Measurements from ENCODE around the gene ASB8. TPM values are rescaled to one million over a fixed set of nuclear protein-coding genes. Genes with fewer than 3 reads are reported as not detected.
A peak's percentile ranks its signal among the peaks of the same experiment; 100 is the strongest.

ASB8 gene
- total and polyA plus RNA-seq, 10 donors, result 15.7 to 48.8 (median 38.7) TPM

GRCh38 chr12:48187916-48188695, 30.8 kb upstream of the ASB8 start:
- no peak for DNase-seq
- Histone ChIP-seq H3K9me3 (no peaks in the 10 kb centered on the region), H3K27me3 (replicated peaks in 1 of 7) (peaks cover 0 to 29% (median 20%) of the 10 kb centered on the region in 7 donors), H3K4me3 (no peak overlapping the region), H3K4me1 (peaks cover 0 to 42% (median 22%) of the 10 kb centered on the region in 6 donors), H3K27ac (no peak overlapping the region), H3K36me3 (no peaks in the 10 kb centered on the region)
- WGBS, 5 donors, result 85 to 89% (median 88%) methylated on average over 10 of the region's 10 CpGs
- TF ChIP-seq, protein P1, sequence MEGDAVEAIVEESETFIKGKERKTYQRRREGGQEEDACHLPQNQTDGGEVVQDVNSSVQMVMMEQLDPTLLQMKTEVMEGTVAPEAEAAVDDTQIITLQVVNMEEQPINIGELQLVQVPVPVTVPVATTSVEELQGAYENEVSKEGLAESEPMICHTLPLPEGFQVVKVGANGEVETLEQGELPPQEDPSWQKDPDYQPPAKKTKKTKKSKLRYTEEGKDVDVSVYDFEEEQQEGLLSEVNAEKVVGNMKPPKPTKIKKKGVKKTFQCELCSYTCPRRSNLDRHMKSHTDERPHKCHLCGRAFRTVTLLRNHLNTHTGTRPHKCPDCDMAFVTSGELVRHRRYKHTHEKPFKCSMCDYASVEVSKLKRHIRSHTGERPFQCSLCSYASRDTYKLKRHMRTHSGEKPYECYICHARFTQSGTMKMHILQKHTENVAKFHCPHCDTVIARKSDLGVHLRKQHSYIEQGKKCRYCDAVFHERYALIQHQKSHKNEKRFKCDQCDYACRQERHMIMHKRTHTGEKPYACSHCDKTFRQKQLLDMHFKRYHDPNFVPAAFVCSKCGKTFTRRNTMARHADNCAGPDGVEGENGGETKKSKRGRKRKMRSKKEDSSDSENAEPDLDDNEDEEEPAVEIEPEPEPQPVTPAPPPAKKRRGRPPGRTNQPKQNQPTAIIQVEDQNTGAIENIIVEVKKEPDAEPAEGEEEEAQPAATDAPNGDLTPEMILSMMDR (IDR thresholded peaks at IDR 0.05 in 8 of 11, conservative IDR thresholded peaks at IDR 0.05 in 3 of 11), result peak in 1 of 11 experiments; percentile 13
- no peak for TF ChIP-seq POLR2AphosphoS5 (IDR thresholded peaks at IDR 0.05)
- intact Hi-C loops (cut with DNase I; ENCODE audit: low total_unique reads), result loop anchor here (10.0 kb wide), 1 partner anchor 267 kb away; no protein-coding TSS in a partner anchor

DNA sequence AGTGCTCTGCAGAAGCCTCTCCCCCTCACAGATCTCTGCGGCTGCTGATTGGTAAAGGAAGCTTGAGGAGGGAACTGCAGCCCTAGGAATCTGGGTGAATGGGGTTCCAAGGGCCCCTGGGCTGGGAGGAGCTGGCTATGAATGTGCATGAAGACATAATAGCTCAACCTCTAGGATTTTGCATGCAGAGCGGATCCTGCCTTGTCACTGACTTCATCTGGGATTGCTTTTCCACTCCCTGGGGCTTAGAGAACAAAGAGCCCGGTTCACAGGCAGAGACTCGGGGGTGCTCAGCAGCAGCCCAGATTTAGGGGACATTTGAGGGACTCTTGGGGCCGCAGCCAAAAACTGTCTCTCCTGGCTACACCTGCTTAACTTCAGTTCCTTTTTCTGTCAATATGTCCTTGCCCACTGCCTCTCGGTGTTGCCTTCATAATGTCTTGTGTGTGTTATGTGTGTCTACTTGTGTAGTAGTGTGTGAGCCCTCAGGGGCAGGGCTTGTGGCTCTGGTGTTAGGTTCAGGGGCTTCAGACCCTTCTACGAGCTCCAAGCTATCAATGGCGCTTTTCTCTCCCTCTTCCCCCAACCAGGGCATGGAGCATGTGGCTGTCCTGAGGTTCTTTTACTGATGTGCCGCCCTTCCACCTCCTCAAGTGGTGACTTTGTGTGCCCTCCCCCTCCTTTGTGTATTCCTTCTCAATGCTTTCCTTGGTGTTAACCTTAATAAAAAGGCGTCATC, 28.0 kb upstream of the ASB8 start:
- Histone ChIP-seq H3K4me1 (peaks cover 0 to 48% (median 28%) of the 10 kb centered on the region in 6 donors), H3K27ac (no peak overlapping the region), H3K27me3 (replicated peaks in 1 of 7) (peaks cover 0 to 53% (median 20%) of the 10 kb centered on the region in 7 donors), H3K36me3 (no peaks in the 10 kb centered on the region), H3K9me3 (no peaks in the 10 kb centered on the region), H3K4me3 (peak overlapping the region in 2 of 8 donors; percentile 62 to 92)
- TF ChIP-seq POLR2A (IDR thresholded peaks at IDR 0.05), result no peak
- no peak for TF ChIP-seq POLR2AphosphoS5 (IDR thresholded peaks at IDR 0.05)
- TF ChIP-seq, protein P1 (IDR thresholded peaks at IDR 0.05 in 8 of 11, conservative IDR thresholded peaks at IDR 0.05 in 3 of 11), result no peak
- WGBS, 5 donors, result 63 to 71% (median 69%) methylated on average over 10 of the region's 10 CpGs
- DNase-seq, result no peak
- intact Hi-C loops (cut with DNase I; ENCODE audit: low total_unique reads), result loop anchor here (10.0 kb wide), 1 partner anchor 269 kb away; no protein-coding TSS in a partner anchor

DNA sequence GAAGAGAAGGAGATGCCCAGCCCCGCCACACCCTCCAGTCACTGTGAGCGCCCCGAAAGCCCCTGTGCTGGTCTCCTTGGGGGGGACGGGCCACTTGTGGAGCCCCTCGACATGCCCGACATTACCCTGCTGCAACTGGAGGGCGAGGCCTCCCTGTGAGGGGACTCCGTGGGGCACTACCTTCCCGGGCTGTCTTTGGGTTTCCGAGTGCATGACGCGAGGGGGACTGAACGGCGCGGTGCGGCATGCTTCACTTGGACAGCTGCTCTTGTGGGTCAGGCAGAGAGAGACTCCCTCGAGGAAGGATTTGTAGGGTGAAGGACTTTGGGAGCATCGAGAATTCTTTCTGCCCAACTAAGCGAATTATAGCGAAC, 27.2 kb upstream of the ASB8 start:
- peaks cover 0 to 43% (median 28%) of the 10 kb centered on the region in 6 donors for H3K4me1 ChIP-seq
- no peaks in the 10 kb centered on the region for H3K36me3 ChIP-seq
- intact Hi-C loops (cut with DNase I; ENCODE audit: low total_unique reads), result loop anchor here (10.0 kb wide), 1 partner anchor 270 kb away; no protein-coding TSS in a partner anchor
- WGBS, 5 donors, result 11 to 19% (median 14%) methylated on average over 17 to 20 of the region's 20 CpGs
- peaks cover 0 to 60% (median 20%) of the 10 kb centered on the region in 7 donors for H3K27me3 ChIP-seq (replicated peaks in 1 of 7)
- no peaks in the 10 kb centered on the region for H3K9me3 ChIP-seq
- H3K27ac ChIP-seq, result no peak overlapping the region
- DNase-seq, result no peak
- peak overlapping the region in 7 of 8 donors; percentile 62 to 97 (median 92) for H3K4me3 ChIP-seq
- TF ChIP-seq, protein P1 (IDR thresholded peaks at IDR 0.05 in 8 of 11, conservative IDR thresholded peaks at IDR 0.05 in 3 of 11), result no peak
- TF ChIP-seq POLR2A (IDR thresholded peaks at IDR 0.05) (no peak), POLR2AphosphoS5 (IDR thresholded peaks at IDR 0.05) (no peak)

Measured in spleen (tissue), 11 donors.